Prostate gland (tissue), 2 donors: ENCODE data around the gene SYTL1. TPM values are rescaled to one million over a fixed set of nuclear protein-coding genes. Genes with fewer than 3 reads are reported as not detected.

Experiments
- DNase-seq: peaks from one replicate; pipeline ENCODE4 v3.0.0-alpha.2; 2019; ENCODE audit warnings: low spot score
- H3K27ac ChIP-seq, 2 donors: fragments of 200-600 bp; sonication (generic); 2 replicates each; pipeline ENCODE4 v1.5.1; 2017 to 2019
- H3K27me3 ChIP-seq: fragments of 200-600 bp; sonication (generic); replicated peaks from 2 replicates; pipeline ENCODE4 v1.5.1; 2019; ENCODE audit not compliant: insufficient read depth
- H3K36me3 ChIP-seq, 2 donors: fragments of 200-600 bp; sonication (generic); 1 replicate in 1 of 2; 2 replicates in 1 of 2; pipeline versions ENCODE4 v1.5.1 to v1.8.1; 2017 to 2019
- H3K4me1 ChIP-seq: fragments of 200-600 bp; sonication (generic); replicated peaks from 2 replicates; pipeline ENCODE4 v1.5.1; 2019
- H3K4me3 ChIP-seq, 2 donors: fragments of 200-600 bp; sonication (generic); 2 replicates each; pipeline ENCODE4 v1.5.1; 2017 to 2019
- H3K9me3 ChIP-seq: fragments of 200-600 bp; sonication (generic); 2 replicates; pipeline ENCODE4 v1.5.1; 2017
- CTCF ChIP-seq, 4 experiments: fragments of 200-600 bp in 2 of 4; fragments of 450-650 bp in 2 of 4; sonication (generic) in 2 of 4; IDR thresholded peaks; 1 replicate in 3 of 4; 2 replicates in 1 of 4; pipeline ENCODE4 v1.5.1; 2016 to 2019; ENCODE audit warnings: antibody characterized with exemption in 4 of 4, mild to moderate bottlenecking in 2 of 4, moderate library complexity in 2 of 4
- POLR2A ChIP-seq: fragments of 450-650 bp; IDR thresholded peaks from one replicate; pipeline ENCODE4 v1.6.1; 2016; ENCODE audit warnings: antibody characterized with exemption, mild to moderate bottlenecking
- POLR2AphosphoS5 ChIP-seq: sonication (generic); formaldehyde crosslinking; IDR thresholded peaks from one replicate; pipeline ENCODE4 v1.6.1; 2017; ENCODE audit warnings: antibody characterized with exemption
- WGBS: methylation state at CpG from one replicate; pipeline ENCODE4 v1.1.5; 2018; 5-methylcytosine and 5-hydroxymethylcytosine counted together
- intact Hi-C: fragments of 100-400 bp; cut with DNase I; formaldehyde crosslinking; loops from one replicate; pipeline ENCODE4 v1.14.2; 2022
- total RNA-seq, 2 donors: library from RNA; depleted of rRNA; stranded (reverse); fragments of >200 nt; gene quantifications; one replicate each; pipeline ENCODE4 v1.1.0, GENCODE V29; 2016

The SYTL1 gene
- total RNA-seq, 2 donors from 2014 or later: 94.7 to 217 TPM

GRCh38 chr1:27372808-27373690 lies 31.2 kb downstream of the SYTL1 start:
- Histone ChIP-seq H3K4me3 (no peak overlapping the region), H3K36me3 (no peaks in the 10 kb centered on the region), H3K27ac (no peak overlapping the region), H3K27me3 (no peaks in the 10 kb centered on the region), H3K9me3 (no peaks in the 10 kb centered on the region), H3K4me1 (no peaks in the 10 kb centered on the region)
- no peak for TF ChIP-seq POLR2A
- no peak for TF ChIP-seq POLR2AphosphoS5
- TF ChIP-seq CTCF (IDR thresholded peaks at IDR 0.05): no peak
- intact Hi-C loops: no loop called here
- no peak for DNase-seq
- 76% methylated on average over 9 of the region's 11 CpGs for WGBS

GRCh38 chr1:27374362-27375086 lies 32.7 kb downstream of the SYTL1 start, which contains the start of gene FCN3:
Gene FCN3 (minus strand): TSS chr1:27374824. CDS start chr1:27374818, 6 bp downstream.
- Histone ChIP-seq H3K27ac (no peak within 1 kb of the TSS), H3K4me1 (no peaks in the 10 kb centered on the region), H3K36me3 (no peaks in the 10 kb centered on the region), H3K9me3 (no peaks in the 10 kb centered on the region), H3K4me3 (no peak within 1 kb of the TSS), H3K27me3 (no peaks in the 10 kb centered on the region)
- no peak for DNase-seq
- WGBS: 87% methylated on average over 4 of the region's 4 CpGs
- TF ChIP-seq POLR2A (no peak), POLR2AphosphoS5 (no peak), CTCF (IDR thresholded peaks at IDR 0.05) (no peak)
- intact Hi-C loops: no loop called here

DNA sequence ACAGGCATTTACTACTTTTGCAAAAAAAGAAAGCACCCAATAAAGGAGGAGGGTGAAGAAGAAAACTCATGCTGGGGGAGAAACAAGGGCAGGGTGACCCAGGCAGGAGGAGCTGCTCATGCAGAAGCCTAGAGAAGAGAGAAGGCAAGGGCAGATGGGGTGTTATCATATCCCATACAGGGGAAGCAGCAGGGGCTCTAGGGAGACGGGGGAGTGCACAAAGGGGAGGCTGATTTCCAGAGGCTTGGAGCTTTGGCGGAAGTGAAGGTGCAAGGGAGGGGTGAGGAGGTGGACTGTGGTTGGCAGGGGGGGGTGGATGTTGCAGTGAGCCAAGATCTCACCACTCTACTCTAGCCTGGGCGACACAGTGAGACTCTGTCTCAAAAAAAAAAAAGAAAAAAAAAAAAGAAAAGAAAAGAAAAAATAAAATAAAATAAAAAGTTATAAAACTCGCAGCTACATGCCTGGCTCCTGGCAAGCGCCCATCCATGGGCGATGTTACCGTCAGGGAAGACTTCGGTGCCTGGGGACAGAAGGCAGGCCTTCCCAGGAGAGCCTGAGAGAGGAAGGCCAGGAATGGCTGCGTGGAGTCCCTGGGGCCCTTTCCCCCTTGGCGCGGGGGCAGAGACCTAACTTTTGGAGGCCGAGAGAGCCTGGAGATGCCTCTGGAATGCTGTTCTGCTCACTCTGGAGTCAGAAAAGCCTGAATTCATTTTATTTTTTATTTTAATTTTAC lies 36.1 kb downstream of the SYTL1 start:
- no peak for TF ChIP-seq POLR2A
- peak; percentile 29 for TF ChIP-seq POLR2AphosphoS5
- H3K27ac ChIP-seq: peak overlapping the region in 1 of 2 donors; percentile 48
- 55% methylated on average over 12 of the region's 12 CpGs for WGBS
- H3K9me3 ChIP-seq: no peaks in the 10 kb centered on the region
- H3K27me3 ChIP-seq: no peaks in the 10 kb centered on the region
- H3K4me3 ChIP-seq: no peak overlapping the region
- DNase-seq: peak; percentile 47
- H3K36me3 ChIP-seq: no peaks in the 10 kb centered on the region
- intact Hi-C loops: no loop called here
- peaks cover 2% of the 10 kb centered on the region for H3K4me1 ChIP-seq

DNA sequence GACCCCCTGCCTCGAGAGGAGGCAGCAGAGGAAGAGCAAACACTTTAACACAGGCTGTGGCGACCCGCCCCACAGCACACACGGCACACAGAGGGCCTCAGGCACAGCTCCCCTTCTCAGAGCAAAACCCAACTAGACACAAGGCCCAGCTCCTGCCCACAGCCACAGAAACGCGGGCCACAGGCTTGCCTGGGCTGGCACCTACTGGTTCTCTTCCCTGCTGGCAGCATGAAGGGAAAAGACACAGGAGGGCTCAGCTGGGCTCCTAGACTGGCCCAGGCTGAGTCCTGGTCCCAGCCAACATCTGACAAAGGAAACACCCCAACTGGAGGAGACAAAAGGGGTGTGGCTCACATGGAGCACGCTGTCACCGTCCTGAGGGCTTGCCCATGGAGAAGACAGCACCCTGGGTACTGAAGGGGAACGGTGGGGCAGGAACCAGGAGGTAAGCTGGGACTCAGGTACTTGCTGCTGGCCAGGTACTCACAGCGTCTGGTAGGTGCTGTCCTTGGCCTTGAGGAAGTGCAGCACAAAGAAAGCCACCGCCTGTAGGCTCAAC lies 37.8 kb downstream of the SYTL1 start:
- Histone ChIP-seq H3K9me3 (no peaks in the 10 kb centered on the region), H3K36me3 (no peaks in the 10 kb centered on the region), H3K4me1 (peaks cover 4% of the 10 kb centered on the region), H3K4me3 (no peak overlapping the region), H3K27me3 (no peaks in the 10 kb centered on the region), H3K27ac (peak overlapping the region; percentile 4 to 48)
- no peak for TF ChIP-seq CTCF (IDR thresholded peaks at IDR 0.05)
- no peak for TF ChIP-seq POLR2A
- peak; percentile 46 for TF ChIP-seq POLR2AphosphoS5
- 49% methylated on average over 11 of the region's 11 CpGs for WGBS
- peak; percentile 52 for DNase-seq
- intact Hi-C loops: loop anchor here (10.0 kb wide), 1 partner anchor 275 kb away; no protein-coding TSS in a partner anchor
